GM12891 (cell line): Measurements from ENCODE around the gene HOMER3.
"Not testable (repeated sequence)": the region's sequence is repeated elsewhere in the genome, so short reads cannot be mapped to it uniquely, and the experiment has no call there.

Experiments used
- PAX5 ChIP-seq: IDR thresholded peaks from 2 replicates; pipeline ENCODE4 v1.6.1; 2011; ENCODE audit warnings: low read length, moderate library complexity, mild to moderate bottlenecking; ENCODE audit not compliant: insufficient read depth, severe bottlenecking
- POLR2A ChIP-seq: IDR thresholded peaks from 2 replicates; pipeline ENCODE4 v1.6.1; 2011; ENCODE audit warnings: low read depth, low read length, control low read depth
- TAF1 ChIP-seq: IDR thresholded peaks from 2 replicates; pipeline ENCODE4 v1.6.1; 2011; ENCODE audit warnings: low read depth, low read length, control low read depth

DNA sequence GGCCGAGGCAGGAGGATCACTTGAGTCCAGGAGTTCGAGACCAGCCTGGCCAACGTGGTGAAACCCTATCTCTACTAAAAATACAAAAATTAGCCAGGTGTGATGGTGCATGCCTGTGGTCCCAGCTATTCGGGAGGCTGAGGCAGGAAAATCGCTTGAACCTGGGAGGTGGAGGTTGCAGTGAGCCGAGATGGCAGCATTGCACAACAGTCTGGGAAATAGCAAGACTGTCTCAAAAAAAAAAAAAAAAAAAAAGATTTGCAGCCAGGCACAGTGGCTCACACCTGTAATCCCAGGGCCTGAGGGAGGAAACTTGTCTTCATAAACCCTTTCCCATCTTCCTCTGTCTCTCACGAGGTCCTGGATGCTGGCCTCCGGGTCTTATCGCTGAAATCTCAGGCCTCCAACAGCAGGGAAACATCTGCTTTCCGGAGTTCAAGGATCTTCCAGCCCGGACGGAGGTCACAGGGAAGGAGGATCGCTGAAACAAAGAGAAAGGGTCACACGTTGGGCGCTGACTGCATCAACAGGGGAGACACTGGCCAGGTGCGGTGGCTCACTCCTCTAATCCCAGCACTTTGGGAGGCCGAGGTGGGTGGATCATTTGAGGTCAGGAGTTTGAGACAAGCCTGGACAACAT lies 11.5 kb upstream of the HOMER3 start:
- not testable (repeated sequence) for TF ChIP-seq POLR2A, TAF1, PAX5
